Coronary artery (tissue), 2 donors: Measurements from ENCODE around the gene NPR3.
"Not testable (repeated sequence)": the region's sequence is repeated elsewhere in the genome, so short reads cannot be mapped to it uniquely, and the experiment has no call there.

Source experiments
- DNase-seq: peaks from one replicate; pipeline ENCODE4 v3.0.0-alpha.2; 2017; ENCODE audit warnings: low spot score
- H3K27ac ChIP-seq, 2 donors: fragments of 200-600 bp; sonication (generic); one replicate each; pipeline ENCODE4 v1.5.1; 2016 to 2019
- H3K4me3 ChIP-seq: fragments of 200-600 bp; sonication (generic); 2 replicates; pipeline ENCODE4 v1.5.1; 2016; ENCODE audit warnings: mild to moderate bottlenecking, moderate library complexity
- CTCF ChIP-seq: fragments of 200-600 bp; sonication (generic); IDR thresholded peaks from one replicate; pipeline ENCODE4 v1.5.1; 2019; ENCODE audit warnings: antibody characterized with exemption

NPR3 gene

GRCh38 chr5:32802764-32803163, 91.6 kb downstream of the NPR3 start:
- H3K27ac ChIP-seq, result no peak overlapping the region
- TF ChIP-seq CTCF, result no peak
- no peak overlapping the region for H3K4me3 ChIP-seq
- DNase-seq, result no peak

- Histone ChIP-seq H3K4me3 (no peak overlapping the region), H3K27ac (no peak overlapping the region)
- no peak for TF ChIP-seq CTCF
- no peak for DNase-seq
Observed at GRCh38 chr5:32803656-32804055, 92.5 kb downstream of the NPR3 start.

- DNase-seq, H3K27ac ChIP-seq, H3K4me3 ChIP-seq: not testable (repeated sequence)
Observed at GRCh38 chr5:32805462-32805861, 94.3 kb downstream of the NPR3 start.

GRCh38 chr5:32805971-32806638, 95.0 kb downstream of the NPR3 start:
- peak overlapping the region in 1 of 2 donors; percentile 18 for H3K27ac ChIP-seq
- no peak overlapping the region for H3K4me3 ChIP-seq
- no peak for TF ChIP-seq CTCF
- no peak for DNase-seq

GRCh38 chr5:32808783-32809182, 97.7 kb downstream of the NPR3 start:
- no peak for DNase-seq
- H3K27ac ChIP-seq, result no peak overlapping the region
- no peak for TF ChIP-seq CTCF
- no peak overlapping the region for H3K4me3 ChIP-seq

GRCh38 chr5:32810804-32811203, 99.7 kb downstream of the NPR3 start:
- H3K27ac ChIP-seq, result peak overlapping the region in 1 of 2 donors; percentile 72
- no peak for TF ChIP-seq CTCF
- DNase-seq, result no peak
- H3K4me3 ChIP-seq, result no peak overlapping the region

GRCh38 chr5:32812399-32812798, 101.3 kb downstream of the NPR3 start:
- no peak for TF ChIP-seq CTCF
- Histone ChIP-seq H3K4me3 (no peak overlapping the region), H3K27ac (peak overlapping the region in 1 of 2 donors; percentile 72)
- no peak for DNase-seq
